ENCODE measurements around the gene TROAP. TPM values are rescaled to one million over a fixed set of nuclear protein-coding genes. Genes with fewer than 3 reads are reported as not detected.

Gene TROAP
- total RNA-seq, 2 experiments from 2014 or later: 57.7 to 64.9 TPM

DNA sequence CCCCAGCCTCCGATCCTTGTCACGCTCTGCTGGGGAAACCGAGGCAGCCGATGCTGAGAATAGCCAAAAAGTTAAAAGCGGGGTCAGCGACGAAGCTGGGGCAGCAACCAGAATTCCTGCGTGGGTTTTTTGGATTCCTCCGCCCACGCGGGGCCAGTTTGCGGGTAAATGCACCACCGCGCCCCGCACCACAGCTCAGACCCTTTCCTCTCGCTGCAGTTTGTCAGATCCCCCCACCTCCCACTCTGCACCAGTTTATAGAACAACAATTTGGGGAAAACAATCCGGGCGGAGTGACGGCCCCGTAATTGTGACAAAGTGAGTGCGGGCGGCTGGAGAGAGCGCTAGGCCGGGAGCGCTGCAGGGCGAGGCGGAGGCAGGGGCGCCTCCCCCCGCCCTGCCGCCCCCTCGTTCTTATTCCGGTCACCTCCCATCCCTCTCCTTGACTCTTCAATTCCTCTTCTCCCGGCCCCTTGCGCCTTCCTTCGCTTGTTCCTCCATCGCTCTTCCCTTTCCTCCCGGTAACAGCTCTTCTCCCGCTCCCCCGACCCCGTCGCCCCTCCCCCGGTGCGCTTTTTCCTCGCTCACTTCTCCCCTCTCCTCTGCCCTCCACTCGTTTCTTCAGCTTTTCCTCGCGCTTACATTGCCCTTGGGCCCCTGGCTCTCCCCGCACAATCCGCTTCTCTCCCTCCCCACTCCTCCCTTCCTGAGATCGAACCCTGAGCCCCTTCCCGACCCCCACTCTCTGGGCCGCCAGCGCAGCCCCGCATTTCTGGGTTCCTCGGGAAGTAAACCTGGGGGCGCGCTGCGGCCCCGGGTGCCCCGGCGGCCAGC, 23.0 kb downstream of the TROAP start:
- no peak overlapping the region for H3K4me3 Mint-ChIP-seq
- no peaks in the 10 kb centered on the region for H3K36me3 Mint-ChIP-seq
- ChIA-PET CTCF (interaction anchor here (1.4 to 6.5 kb wide), 10 partner anchors 9 to 172 kb away, joined by 3 to 149 read pairs (median 40); partner anchors contain the start of genes C1QL4, PRPH, SPATS2 and TROAP), POLR2A (interaction anchor here (0.6 to 1.6 kb wide), 3 partner anchors 11 to 23 kb away, joined by 3 to 10 read pairs (median 3); partner anchors contain the start of genes SPATS2 and TROAP)
- peak; percentile 10 for DNase-seq
- no peak overlapping the region for H3K27ac Mint-ChIP-seq
- no peaks in the 10 kb centered on the region for H3K9me3 Mint-ChIP-seq
- peaks cover 37% of the 10 kb centered on the region for H3K4me1 Mint-ChIP-seq (ENCODE audit: low read depth)
- H3K27me3 Mint-ChIP-seq: peaks cover 55% of the 10 kb centered on the region
- intact Hi-C loops (cut with micrococcal nuclease): no loop called here

DNA sequence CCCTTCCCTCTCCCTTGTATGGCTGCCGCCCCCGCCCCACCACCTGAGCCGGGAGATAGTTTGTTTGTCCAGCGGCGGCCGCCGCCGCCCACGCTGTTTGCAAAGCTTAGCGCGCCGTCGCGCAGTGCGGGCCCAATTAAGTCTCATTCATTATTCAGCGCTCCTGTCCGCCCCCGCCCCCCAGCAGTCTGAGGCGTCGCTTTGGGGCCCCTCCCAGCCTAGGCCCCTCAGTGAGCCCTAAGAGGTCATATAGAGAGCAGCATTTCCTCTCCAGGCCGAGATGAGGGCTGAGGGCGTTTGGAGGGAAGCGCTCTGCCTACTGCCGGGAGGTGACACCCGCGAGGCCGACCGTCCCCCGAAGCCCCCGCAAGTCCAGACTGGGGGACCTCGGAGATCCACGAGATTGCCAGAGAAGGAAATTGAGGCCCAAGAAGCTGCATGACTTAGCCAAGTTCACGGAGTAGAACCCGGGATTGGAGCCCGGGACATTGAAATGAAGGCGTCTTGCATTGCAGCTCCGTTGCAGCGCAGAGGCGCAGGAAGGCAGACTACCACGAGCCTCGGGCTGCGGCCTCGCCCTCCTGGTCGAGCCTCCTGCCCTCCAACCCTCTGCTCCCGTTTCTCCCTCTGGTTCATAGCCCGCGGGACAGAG, 23.7 kb downstream of the TROAP start, which contains the start of gene DNAJC22:
Gene DNAJC22, plus strand, starts transcription at position 230 of the 652 bp plus-strand sequence. CDS start 1,985 bp downstream, outside the sequence.
- no peaks in the 10 kb centered on the region for H3K9me3 Mint-ChIP-seq
- H3K27ac Mint-ChIP-seq: no peak within 1 kb of the TSS
- H3K36me3 Mint-ChIP-seq: no peaks in the 10 kb centered on the region
- ChIA-PET POLR2A (interaction anchor here (0.6 to 1.6 kb wide), 2 partner anchors 20 to 24 kb away, joined by 3 to 10 read pairs; partner anchors contain the start of genes SPATS2 and TROAP), CTCF (interaction anchor here (0.6 to 6.5 kb wide), 30 partner anchors 7 to 283 kb away, joined by 3 to 149 read pairs (median 5); partner anchors contain the start of genes C1QL4, PRPH, SPATS2 and TROAP)
- intact Hi-C loops (cut with micrococcal nuclease): loop anchor here (1.0 kb wide), 1 partner anchor 58 kb away; no protein-coding TSS in a partner anchor
- peaks cover 37% of the 10 kb centered on the region for H3K4me1 Mint-ChIP-seq (ENCODE audit: low read depth)
- DNase-seq: peak; percentile 48
- peak within 1 kb of the TSS; percentile 61 for H3K4me3 Mint-ChIP-seq
- peaks cover 55% of the 10 kb centered on the region for H3K27me3 Mint-ChIP-seq

DNA sequence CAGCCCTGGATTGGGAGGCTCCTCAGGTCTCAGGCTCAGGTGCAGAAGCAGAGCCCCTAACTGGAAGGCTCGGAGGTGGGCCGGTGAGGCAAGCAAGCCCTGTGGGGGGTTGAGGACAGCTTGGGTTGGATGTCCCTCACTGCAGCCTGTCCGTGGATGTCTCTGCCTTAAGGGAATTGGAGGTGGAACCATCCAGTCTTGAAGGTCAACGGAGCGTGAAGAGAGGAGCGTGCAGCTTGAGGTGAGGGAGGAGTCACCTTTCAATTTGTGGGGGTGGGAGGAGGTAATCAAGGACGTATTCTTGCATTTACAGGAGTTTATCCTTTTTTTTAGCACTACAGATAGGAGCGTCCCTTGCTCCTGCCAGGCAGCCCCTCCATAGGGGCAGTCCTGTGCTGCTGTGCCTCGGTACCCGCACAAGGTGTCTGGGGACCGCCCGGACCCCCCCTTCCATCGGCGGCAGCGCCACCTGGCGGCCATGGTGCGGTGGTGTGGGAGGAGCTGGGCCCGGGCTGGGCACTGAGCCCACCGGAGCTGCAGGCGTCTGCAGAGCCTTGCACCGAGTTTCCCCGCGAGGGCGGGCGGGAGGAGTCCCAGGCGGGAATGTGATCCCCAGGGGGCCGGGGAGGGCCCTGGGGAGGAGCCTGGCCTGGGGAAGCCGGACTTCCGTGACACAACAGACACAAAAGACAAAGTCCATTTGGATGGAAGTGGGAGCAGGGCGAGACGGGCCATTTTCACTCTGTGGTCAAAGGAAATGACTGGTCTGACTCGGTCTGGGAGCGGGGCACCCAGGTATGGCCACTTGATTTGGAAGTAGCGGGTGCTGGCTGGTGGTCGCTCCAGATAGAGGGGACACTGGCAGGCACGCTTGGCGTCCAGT, 24.5 kb downstream of the TROAP start:
- H3K27me3 Mint-ChIP-seq: peaks cover 56% of the 10 kb centered on the region
- H3K27ac Mint-ChIP-seq: no peak overlapping the region
- H3K4me1 Mint-ChIP-seq (ENCODE audit: low read depth): peaks cover 37% of the 10 kb centered on the region
- no peaks in the 10 kb centered on the region for H3K36me3 Mint-ChIP-seq
- ChIA-PET POLR2A (interaction anchor here (0.6 to 1.6 kb wide), 2 partner anchors 19 to 277 kb away, joined by 3 to 10 read pairs; partner anchors contain the start of gene SPATS2), CTCF (interaction anchor here (0.6 to 6.5 kb wide), 40 partner anchors 8 to 769 kb away, joined by 3 to 149 read pairs (median 4); partner anchors contain the start of genes C1QL4, MCRS1, PRPH and SPATS2)
- no peaks in the 10 kb centered on the region for H3K9me3 Mint-ChIP-seq
- intact Hi-C loops (cut with micrococcal nuclease): loop anchor here (1.0 kb wide), 1 partner anchor 59 kb away; no protein-coding TSS in a partner anchor
- H3K4me3 Mint-ChIP-seq: peak overlapping the region; percentile 36
- DNase-seq: peak; percentile 82

DNA sequence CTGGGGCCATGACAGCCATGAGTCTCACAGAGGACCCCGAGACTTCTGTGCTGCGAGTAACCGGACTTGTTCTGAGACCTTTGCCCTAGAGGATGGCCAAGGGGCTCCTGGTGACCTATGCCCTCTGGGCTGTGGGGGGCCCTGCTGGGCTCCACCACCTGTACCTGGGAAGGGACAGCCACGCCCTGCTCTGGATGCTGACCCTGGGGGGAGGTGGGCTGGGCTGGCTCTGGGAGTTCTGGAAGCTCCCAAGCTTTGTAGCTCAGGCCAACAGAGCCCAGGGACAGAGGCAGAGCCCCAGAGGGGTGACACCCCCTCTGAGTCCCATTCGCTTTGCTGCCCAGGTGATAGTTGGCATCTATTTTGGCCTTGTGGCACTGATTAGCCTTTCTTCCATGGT, 25.7 kb downstream of the TROAP start:
- DNase-seq: no peak
- H3K4me3 Mint-ChIP-seq: no peak overlapping the region
- H3K27ac Mint-ChIP-seq: no peak overlapping the region
- ChIA-PET CTCF (interaction anchor here (1.0 to 6.5 kb wide), 11 partner anchors 10 to 219 kb away, joined by 3 to 149 read pairs (median 38); partner anchors contain the start of genes C1QL4, MCRS1, PRPH and SPATS2), POLR2A (no interaction called here)
- H3K36me3 Mint-ChIP-seq: no peaks in the 10 kb centered on the region
- H3K27me3 Mint-ChIP-seq: peaks cover 46% of the 10 kb centered on the region
- no peaks in the 10 kb centered on the region for H3K9me3 Mint-ChIP-seq
- H3K4me1 Mint-ChIP-seq (ENCODE audit: low read depth): peaks cover 26% of the 10 kb centered on the region
- intact Hi-C loops (cut with micrococcal nuclease): no loop called here

DNA sequence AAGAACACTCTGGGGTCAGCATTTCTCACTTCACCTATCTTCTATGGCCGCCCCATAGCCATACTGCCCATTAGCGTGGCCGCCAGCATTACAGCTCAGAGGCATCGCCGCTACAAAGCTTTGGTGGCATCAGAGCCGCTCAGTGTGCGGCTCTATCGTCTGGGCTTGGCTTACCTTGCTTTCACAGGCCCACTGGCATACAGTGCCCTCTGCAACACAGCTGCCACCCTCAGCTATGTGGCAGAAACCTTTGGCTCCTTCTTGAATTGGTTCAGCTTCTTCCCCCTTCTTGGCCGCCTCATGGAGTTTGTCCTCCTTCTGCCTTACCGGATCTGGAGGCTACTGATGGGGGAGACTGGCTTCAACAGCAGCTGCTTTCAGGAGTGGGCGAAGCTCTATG, 26.2 kb downstream of the TROAP start:
- no peak overlapping the region for H3K4me3 Mint-ChIP-seq
- H3K27ac Mint-ChIP-seq: no peak overlapping the region
- peaks cover 42% of the 10 kb centered on the region for H3K27me3 Mint-ChIP-seq
- no peaks in the 10 kb centered on the region for H3K9me3 Mint-ChIP-seq
- no peaks in the 10 kb centered on the region for H3K36me3 Mint-ChIP-seq
- H3K4me1 Mint-ChIP-seq (ENCODE audit: low read depth): peaks cover 21% of the 10 kb centered on the region
- ChIA-PET CTCF (interaction anchor here (0.8 to 6.5 kb wide), 8 partner anchors 9 to 165 kb away, joined by 3 to 149 read pairs (median 42); partner anchors contain the start of genes C1QL4, PRPH and SPATS2), POLR2A (no interaction called here)
- no peak for DNase-seq
- intact Hi-C loops (cut with micrococcal nuclease): no loop called here

DNA sequence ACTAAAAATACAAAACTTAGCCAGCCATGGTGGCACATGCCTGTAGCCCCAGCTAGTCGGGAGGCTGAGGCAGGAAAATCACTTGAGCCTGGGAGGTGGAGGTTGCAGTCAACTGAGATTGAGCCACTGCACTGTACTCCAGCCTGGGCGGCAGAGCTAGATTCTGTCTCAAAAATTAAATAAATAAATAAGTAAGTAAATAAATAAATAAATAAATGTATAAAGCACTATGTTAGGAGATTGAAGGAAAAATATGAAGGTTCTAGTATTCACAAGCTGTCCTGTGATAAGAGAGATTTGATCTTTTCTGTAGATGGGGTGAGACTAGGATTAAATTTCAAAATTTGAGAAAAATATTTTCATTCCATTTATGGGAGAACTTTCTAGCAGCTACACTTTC, 29.3 kb downstream of the TROAP start:
- no peak for DNase-seq
- no peak overlapping the region for H3K27ac Mint-ChIP-seq

DNA sequence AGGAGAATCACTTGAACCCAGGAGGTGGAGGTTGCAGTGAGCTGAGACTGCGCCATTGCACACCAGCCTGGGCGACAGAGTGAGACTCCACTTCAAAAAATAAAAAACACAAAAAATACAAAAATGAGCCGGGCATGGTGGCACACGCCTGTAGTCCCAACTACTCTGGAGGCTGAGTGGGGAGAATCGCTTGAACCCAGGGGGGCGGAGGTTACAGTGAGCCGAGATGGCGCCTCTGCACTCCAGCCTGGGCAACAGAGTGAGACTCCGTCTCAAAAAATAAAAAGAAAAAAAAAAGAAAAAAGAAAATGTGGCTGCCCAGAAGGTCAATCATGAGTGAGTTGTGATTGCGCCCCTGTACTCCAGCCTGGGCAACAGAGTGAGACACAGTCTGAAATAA, 32.9 kb downstream of the TROAP start:
- Mint-ChIP-seq H3K36me3 (no peaks in the 10 kb centered on the region), H3K27ac (no peak overlapping the region), H3K27me3 (peaks cover 21% of the 10 kb centered on the region), H3K4me3 (no peak overlapping the region), H3K4me1 (ENCODE audit: low read depth) (peaks cover 5% of the 10 kb centered on the region), H3K9me3 (no peaks in the 10 kb centered on the region)
- POLR2A ChIA-PET: no interaction called here
- DNase-seq: no peak
- CTCF ChIA-PET: interaction anchor here (0.6 to 6.8 kb wide), 4 partner anchors 8 to 223 kb away, joined by 3 to 98 read pairs (median 9); partner anchors contain the start of genes DNAJC22 and SPATS2
- intact Hi-C loops (cut with micrococcal nuclease): loop anchor here (5.0 kb wide), 1 partner anchor 351 kb away; the partner anchor contains the start of gene FMNL3

More for the DNA sequence above, 29.3 kb downstream of the TROAP start:
- H3K9me3 Mint-ChIP-seq: no peaks in the 10 kb centered on the region
- CTCF ChIA-PET: interaction anchor here (0.5 to 1.6 kb wide), 8 partner anchors 10 to 177 kb away, joined by 3 to 12 read pairs (median 4); partner anchors contain the start of gene PRPH
- H3K4me1 Mint-ChIP-seq (ENCODE audit: low read depth): peaks cover 2% of the 10 kb centered on the region
- H3K4me3 Mint-ChIP-seq: no peak overlapping the region
- intact Hi-C loops (cut with micrococcal nuclease): no loop called here
- no peaks in the 10 kb centered on the region for H3K36me3 Mint-ChIP-seq
- POLR2A ChIA-PET: no interaction called here
- peaks cover 25% of the 10 kb centered on the region for H3K27me3 Mint-ChIP-seq

DNA sequence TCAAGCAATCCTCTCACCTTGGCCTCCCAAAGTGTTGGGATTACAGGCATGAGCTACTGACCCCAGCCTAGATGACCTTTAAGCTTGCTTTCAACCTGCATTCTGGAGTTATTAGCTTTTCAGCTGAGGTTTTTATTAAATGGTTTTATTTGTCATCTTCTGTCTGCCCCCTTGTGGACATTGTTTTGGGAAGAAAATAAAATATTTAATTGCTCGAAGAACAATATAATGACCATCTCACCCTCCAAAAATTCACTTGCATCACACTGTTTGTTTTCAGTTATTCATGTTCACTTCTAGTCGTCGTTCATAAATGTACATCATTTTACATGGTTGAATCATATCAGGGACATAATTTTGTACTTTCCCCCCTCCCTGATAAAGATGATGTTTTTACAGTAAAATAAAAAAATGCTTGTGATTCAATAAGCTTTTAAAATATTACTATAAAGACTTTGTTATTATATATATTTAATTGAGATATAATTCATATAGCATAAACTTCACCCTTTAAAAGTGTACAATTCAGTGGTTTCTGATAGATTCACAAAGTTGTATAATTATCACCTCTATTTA, 34.1 kb downstream of the TROAP start:
- H3K9me3 Mint-ChIP-seq: no peaks in the 10 kb centered on the region
- CTCF ChIA-PET: interaction anchor here (0.5 to 11.5 kb wide), 26 partner anchors 9 to 391 kb away, joined by 3 to 428 read pairs (median 7); partner anchors contain the start of genes DNAJC22, PRPH, SPATS2 and TROAP
- DNase-seq: no peak
- no peaks in the 10 kb centered on the region for H3K36me3 Mint-ChIP-seq
- intact Hi-C loops (cut with micrococcal nuclease): loop anchor here (5.0 kb wide), 1 partner anchor 350 kb away; the partner anchor contains the start of gene FMNL3
- POLR2A ChIA-PET: interaction anchor here (0.6 to 1.2 kb wide), 4 partner anchors 10 to 157 kb away, joined by 3 to 6 read pairs (median 4); partner anchors contain the start of gene SPATS2
- H3K27ac Mint-ChIP-seq: no peak overlapping the region
- H3K4me1 Mint-ChIP-seq (ENCODE audit: low read depth): peaks cover 5% of the 10 kb centered on the region
- H3K27me3 Mint-ChIP-seq: peaks cover 21% of the 10 kb centered on the region
- H3K4me3 Mint-ChIP-seq: no peak overlapping the region

DNA sequence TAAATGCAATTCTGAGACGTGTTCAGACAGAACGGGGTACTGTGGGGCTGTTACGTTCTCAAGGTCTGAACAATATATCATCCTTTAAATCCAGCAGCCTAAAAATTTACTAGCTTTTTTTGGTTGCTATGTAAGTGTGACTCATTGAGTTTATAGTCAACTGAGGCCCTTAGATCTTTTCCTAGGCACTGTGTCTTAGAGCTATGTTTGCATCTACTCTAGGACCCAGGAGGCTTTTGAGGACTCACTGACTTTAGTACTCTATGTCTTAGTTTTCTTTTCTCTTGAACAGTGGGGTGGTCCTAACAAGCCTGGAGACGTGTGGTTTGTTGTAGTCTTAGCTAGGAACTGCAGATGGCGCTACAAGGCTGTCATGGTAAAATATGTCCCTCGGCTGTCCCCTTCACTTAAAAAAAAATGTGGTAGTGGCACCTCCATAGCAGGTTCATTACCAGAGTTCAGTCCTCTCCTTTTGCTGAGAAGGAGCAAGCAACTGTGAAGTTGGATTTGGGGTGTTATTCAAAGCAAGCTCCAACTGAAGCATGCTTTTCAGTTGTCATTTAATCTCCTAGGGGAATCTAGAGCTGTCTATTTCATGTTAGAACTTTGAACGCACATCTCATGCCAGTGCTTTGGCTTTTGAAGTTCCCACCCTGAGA, 35.6 kb downstream of the TROAP start:
- ChIA-PET POLR2A (interaction anchor here (0.8 to 1.6 kb wide), 3 partner anchors 8 to 155 kb away, joined by 3 to 14 read pairs (median 5); partner anchors contain the start of gene SPATS2), CTCF (interaction anchor here (0.6 to 11.5 kb wide), 65 partner anchors 8 to 1160 kb away, joined by 3 to 428 read pairs (median 5); partner anchors contain the start of genes DNAJC22, FAIM2, KCNH3 and PRPF40B)
- Mint-ChIP-seq H3K9me3 (no peaks in the 10 kb centered on the region), H3K27me3 (peaks cover 21% of the 10 kb centered on the region), H3K27ac (no peak overlapping the region), H3K4me1 (ENCODE audit: low read depth) (peaks cover 5% of the 10 kb centered on the region), H3K4me3 (no peak overlapping the region), H3K36me3 (no peaks in the 10 kb centered on the region)
- intact Hi-C loops (cut with micrococcal nuclease): loop anchor here (1.0 to 5.0 kb wide), 3 partner anchors 156 to 349 kb away; partner anchors contain the start of gene FMNL3
- peak; percentile 69 for DNase-seq

DNA sequence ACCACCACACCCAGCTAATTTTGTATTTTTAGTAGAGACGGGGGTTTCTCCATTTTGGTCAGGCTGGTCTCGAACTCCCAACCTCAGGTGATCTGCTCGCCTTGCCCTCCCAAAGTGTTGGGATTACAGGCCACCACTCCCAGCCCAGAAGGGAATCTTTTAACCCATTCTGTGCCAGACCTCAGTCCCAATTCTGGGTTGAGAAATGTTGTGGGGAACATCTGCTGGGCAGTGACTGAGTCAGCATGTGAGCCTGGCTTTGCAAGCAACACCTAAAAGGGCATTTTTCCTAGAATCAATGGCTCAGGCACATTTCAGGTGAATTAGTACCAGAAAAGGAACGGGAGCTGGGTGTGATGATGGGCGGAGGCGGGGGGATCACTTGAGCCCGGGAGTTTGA, 36.6 kb downstream of the TROAP start:
- no peaks in the 10 kb centered on the region for H3K36me3 Mint-ChIP-seq
- intact Hi-C loops (cut with micrococcal nuclease): loop anchor here (5.0 kb wide), 1 partner anchor 348 kb away; the partner anchor contains the start of gene FMNL3
- no peak overlapping the region for H3K27ac Mint-ChIP-seq
- DNase-seq: no peak
- no peaks in the 10 kb centered on the region for H3K9me3 Mint-ChIP-seq
- ChIA-PET POLR2A (no interaction called here), CTCF (interaction anchor here (1.0 to 11.5 kb wide), 18 partner anchors 7 to 262 kb away, joined by 3 to 428 read pairs (median 14); partner anchors contain the start of genes DNAJC22, KCNH3, PRPH and SPATS2)
- peaks cover 21% of the 10 kb centered on the region for H3K27me3 Mint-ChIP-seq
- no peak overlapping the region for H3K4me3 Mint-ChIP-seq
- peaks cover 5% of the 10 kb centered on the region for H3K4me1 Mint-ChIP-seq (ENCODE audit: low read depth)

Measured in activated CD4-positive, alpha-beta memory T cell treated with anti-CD3 and anti-CD28 coated beads for 36 hours (primary cell).